Measurements from ENCODE around the gene LCOR.

The LCOR gene

DNA sequence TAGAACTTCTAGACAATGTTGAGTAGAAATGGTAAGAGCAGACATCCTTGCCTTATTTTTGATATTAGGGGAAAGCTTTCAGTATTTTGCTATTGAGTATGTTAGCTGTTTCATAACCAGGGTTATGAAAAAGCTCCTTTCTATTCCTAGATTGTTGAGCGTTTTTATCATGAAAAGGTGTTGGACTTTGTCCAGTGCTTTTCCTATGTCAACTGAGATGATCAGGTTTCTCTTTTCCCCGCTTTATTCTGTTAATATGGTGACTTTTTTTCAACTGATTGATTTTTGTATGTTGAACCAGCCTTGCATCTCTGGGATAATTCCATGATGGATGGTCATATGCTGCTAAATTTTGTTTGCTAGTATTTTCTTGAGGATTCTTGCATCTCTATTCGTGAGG lies 58.5 kb downstream of the LCOR start:
- DNase-seq = no peak

GRCh38 chr10:96891840-96892239 lies 59.7 kb downstream of the LCOR start:
- no peak for DNase-seq

DNA sequence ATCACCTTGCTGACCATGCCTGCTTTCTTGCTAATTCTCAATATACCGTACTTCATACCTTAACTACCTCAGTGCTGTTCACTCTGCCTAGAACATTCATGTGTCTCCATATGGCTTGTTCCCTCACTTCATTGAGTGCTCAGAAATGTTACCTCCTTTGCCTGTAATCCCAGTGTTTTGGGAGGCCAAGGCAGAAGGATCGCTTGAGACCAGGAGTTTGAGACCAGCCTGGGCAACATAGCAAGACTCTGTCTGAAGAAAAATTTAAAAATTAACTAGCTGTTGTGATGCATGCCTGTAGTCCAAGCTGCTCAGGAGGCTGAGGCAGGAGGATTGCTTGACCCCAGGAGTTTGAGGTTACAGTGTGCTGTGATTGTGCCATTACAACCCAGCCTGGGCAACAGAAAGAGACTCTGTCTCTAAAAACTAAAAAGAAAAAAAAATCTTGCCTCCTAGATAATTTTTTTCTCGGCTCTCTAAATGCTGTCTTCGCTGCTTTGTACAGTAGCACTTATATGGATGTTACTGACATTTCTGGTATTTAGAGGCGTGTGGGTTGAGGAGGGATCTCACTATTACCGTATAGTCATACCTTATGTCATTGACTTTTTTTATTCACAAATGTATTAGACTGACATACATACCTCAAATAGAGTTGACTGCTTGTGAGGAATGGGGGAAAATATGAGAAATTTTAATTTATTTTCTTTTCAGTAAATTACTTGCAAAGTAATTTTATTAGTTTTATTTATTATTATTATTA lies 63.7 kb downstream of the LCOR start:
- no peak for DNase-seq

- DNase-seq = no peak
These were observed 64.9 kb downstream of the LCOR start for GRCh38 chr10:96896884-96897589.

GRCh38 chr10:96902117-96902516 lies 70.0 kb downstream of the LCOR start:
- no peak for DNase-seq

- DNase-seq = no peak
These were observed 70.7 kb downstream of the LCOR start for GRCh38 chr10:96902731-96903358.

GRCh38 chr10:96904648-96905047 lies 72.5 kb downstream of the LCOR start:
- DNase-seq = no peak

- no peak for DNase-seq
These were observed 74.8 kb downstream of the LCOR start for GRCh38 chr10:96906864-96907263.

DNA sequence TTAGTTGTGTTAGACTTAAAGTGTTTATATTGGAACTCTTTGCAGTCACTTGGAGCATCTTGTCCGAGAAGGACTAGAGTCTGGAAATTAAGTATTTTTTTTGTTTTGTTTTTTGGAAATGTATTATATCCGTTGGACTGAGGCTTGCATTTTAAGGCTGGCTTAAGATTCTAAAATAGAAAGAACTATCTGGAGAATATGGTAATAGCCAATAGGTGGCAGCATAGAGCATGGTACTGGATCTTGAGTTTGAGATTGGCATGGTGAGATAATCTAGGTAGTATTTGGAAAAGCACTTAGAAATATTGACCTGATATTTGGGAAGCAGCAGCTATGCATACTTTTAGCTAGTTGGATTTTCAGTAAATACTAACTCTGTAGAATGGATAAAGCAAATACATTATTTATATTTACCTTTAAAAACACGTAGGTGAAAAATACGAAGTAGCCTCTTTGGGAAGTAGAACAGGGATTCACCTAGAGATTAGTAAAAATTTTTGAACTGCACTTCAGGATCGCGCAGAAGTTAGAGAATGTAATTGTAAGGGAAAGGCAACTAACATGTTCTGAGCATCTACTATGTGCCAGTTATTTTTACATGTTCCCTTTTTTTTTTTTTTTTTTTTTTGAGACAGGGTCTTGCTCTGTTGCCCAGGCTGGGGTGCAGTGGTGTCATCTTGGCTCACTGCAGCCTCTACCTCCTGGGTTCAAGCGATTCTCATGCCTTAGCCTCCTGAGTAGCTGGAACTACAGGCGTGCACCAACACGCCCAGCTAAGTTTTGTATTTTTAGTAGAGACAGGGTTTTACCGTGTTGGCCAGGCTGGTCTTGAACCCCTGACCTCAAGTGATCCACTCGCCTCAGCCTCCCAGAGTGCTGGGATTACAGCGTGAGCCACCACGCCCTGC lies 78.6 kb downstream of the LCOR start:
- no peak for DNase-seq

GRCh38 chr10:96912405-96912804 lies 80.3 kb downstream of the LCOR start:
- DNase-seq = no peak

GRCh38 chr10:96913906-96914305 lies 81.8 kb downstream of the LCOR start:
- no peak for DNase-seq

DNA sequence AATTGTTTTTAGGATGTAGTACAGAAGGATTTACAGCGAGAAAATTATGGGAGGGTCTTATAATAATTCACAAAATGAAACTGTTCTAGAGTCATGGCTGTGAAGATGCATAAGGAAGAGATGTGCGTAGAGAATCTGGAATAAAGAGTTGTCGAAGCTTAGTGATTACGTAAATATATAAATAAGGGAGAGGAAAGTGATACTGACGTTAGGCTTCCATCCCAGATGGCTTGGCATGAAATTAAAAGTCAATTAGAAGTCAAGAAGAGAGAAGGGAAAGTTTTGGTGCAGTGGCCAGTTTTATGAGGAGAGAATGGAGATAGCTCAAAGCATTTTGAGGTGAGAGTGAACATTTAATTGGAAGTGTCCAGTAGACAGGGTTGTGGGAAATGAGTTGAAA lies 85.5 kb downstream of the LCOR start:
- DNase-seq = no peak

GRCh38 chr10:96918214-96919002 lies 86.3 kb downstream of the LCOR start:
- DNase-seq = no peak

DNA sequence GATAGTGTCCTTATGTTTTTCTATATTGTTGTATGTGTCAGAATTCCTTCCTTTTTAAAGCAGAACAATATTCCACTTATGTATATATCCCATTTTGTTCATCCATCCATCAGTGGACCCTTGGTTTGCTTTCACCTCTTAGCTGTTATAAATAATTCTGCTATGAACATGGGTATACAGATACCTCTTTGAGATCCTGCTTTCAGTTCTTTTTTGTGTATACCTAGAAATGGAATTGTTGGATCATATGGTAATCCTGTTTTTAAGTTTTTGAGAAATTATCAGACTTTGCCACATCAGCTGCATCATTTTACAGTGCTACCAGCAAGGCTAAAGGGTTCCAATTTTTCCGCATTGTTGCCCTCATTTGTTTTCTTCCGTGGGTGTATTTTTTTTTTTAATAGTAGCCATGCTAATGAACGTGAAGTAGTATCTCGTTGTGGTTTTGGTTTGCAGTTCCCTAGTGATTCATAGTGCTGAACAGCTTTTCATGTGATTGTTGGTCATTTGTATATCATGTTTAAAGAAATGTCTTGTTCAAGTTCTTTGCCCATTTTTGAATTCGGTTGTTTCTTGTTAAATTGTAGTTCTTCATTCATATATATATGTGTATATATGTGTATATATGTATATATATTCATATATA lies 87.8 kb downstream of the LCOR start:
- DNase-seq = no peak

- DNase-seq = no peak
These were observed 89.6 kb downstream of the LCOR start for GRCh38 chr10:96921655-96922054.

- no peak for DNase-seq
These were observed 91.2 kb downstream of the LCOR start for GRCh38 chr10:96922978-96923948.

DNA sequence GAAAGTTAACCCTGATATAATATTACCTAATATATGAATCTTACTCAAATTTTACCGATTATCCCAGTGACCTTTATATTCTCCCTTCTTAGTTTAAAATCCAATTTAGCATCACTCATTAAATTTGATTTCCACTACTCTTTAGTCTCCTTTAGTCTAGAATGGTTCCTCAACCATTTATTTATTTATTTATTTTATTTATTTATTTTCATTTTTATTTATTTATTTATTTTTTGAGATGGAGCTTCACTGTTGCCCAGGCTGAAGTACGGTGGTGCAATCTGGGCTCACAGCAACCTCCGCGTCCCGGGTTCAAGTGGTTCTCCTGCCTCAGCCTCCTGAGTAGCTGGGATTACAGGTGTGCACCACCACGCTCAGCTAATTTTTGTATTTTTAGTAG lies 92.8 kb downstream of the LCOR start:
- no peak for DNase-seq

DNA sequence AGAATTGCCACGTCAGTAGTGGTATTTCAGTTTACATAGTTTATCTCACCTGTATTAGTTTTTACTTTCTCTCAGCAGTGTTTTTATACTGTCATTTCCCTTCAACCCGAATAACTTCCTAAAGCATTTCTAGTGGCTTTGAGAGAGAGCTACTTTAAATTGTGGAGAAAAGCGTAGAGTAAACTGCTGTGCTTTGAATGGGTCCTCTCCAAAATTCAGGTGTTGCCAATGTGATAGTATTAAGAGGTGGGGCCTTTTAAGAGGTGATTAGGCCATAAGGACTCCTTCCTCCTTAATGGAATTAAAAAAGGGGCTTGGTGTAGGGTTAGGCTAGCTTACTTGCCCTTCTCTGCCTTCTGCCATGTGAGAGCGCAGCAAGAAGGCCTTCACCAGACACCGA lies 98.4 kb downstream of the LCOR start:
- DNase-seq = no peak

- no peak for DNase-seq
These were observed 103.0 kb downstream of the LCOR start for GRCh38 chr10:96935148-96935547.

DNA sequence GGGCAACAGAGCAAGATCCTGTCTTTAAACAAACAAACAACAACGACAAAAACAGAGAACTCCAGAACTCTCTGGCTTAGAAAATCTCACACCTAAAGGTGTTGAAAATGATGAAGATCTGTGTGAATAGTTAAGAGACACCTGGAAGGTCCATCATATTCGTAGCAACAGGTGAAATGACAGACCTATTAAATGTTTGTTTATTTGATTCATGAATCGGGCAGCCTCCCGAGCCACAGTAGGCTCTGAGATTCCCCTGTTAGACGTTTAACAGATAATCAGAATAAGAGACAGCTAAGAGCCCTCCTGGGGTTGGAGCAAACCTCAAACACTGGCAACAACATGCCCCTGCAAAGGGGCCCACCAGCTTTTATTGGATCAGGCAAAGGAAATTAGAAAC lies 103.7 kb downstream of the LCOR start:
- DNase-seq = no peak
